RWPE2 (cell line): Measurements from ENCODE around the gene GRK5.

Source experiments
- ATAC-seq: fragments of 200-7000 bp; cut with Tn5 transposase; 3 replicates; pipeline ENCODE4 v1.9.1; 2021; ENCODE audit warnings: low read depth
- DNase-seq: peaks from one replicate; pipeline ENCODE4 v3.0.0-alpha.2; 2020; ENCODE audit warnings: low spot score
- H3K27ac ChIP-seq: fragments of 450-650 bp; 2 replicates; pipeline ENCODE4 v1.5.1; 2017; ENCODE audit warnings: mild to moderate bottlenecking; ENCODE audit not compliant: poor library complexity, severe bottlenecking
- H3K27me3 ChIP-seq: fragments of 250-450 bp; sonication (Bioruptor Pico); 2 replicates; pipeline ENCODE4 v1.5.1; 2021; ENCODE audit warnings: mild to moderate bottlenecking, moderate library complexity; ENCODE audit not compliant: insufficient read depth, poor library complexity, severe bottlenecking
- H3K36me3 ChIP-seq: fragments of 250-450 bp; sonication (Bioruptor Pico); 2 replicates; pipeline ENCODE4 v1.5.1; 2020; ENCODE audit warnings: low read depth, mild to moderate bottlenecking, moderate library complexity
- H3K4me1 ChIP-seq: fragments of 250-450 bp; sonication (Bioruptor Pico); 2 replicates; pipeline ENCODE4 v1.5.1; 2021; ENCODE audit warnings: mild to moderate bottlenecking, moderate library complexity; ENCODE audit not compliant: insufficient read depth, poor library complexity, severe bottlenecking
- H3K4me3 ChIP-seq: fragments of 250-450 bp; sonication (Bioruptor Pico); 2 replicates; pipeline ENCODE4 v1.5.1; 2021; ENCODE audit warnings: mild to moderate bottlenecking, moderate library complexity; ENCODE audit not compliant: severe bottlenecking
- H3K9me3 ChIP-seq: fragments of 250-450 bp; sonication (Bioruptor Pico); 2 replicates; pipeline ENCODE4 v1.5.1; 2021; ENCODE audit warnings: mild to moderate bottlenecking, moderate library complexity; ENCODE audit not compliant: severe bottlenecking
- TF ChIP-seq, protein P1 (sequence below): fragments of 450-650 bp; IDR thresholded peaks from one replicate; pipeline ENCODE4 v1.5.1; 2017; ENCODE audit warnings: mild to moderate bottlenecking, moderate library complexity; ENCODE audit not compliant: poor library complexity, severe bottlenecking

The GRK5 gene

DNA sequence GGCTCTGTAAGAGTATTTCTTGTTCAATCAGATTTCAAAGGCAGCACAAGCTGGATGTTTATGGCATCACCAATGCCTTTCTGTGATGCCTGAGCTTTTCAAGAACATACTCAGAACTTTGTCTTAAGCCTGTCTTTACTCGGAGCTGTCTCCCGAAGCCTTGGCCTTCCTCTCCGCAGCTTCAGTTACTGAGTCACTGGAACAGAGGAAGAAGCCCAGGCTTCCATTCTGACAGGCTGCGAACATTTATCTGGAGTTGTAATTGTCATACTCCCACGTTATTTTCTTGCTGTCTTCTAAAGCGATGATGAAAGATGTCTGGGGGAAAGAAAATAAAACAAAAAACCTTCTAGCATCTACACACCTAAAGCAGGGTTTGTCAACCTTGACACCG lies 43.9 kb downstream of the GRK5 start:
- no peaks in the 10 kb centered on the region for H3K36me3 ChIP-seq
- no peak overlapping the region for H3K4me3 ChIP-seq
- no peak overlapping the region for H3K27ac ChIP-seq
- ATAC-seq (no peak), DNase-seq (no peak)
- peaks cover 29% of the 10 kb centered on the region for H3K4me1 ChIP-seq
- no peaks in the 10 kb centered on the region for H3K27me3 ChIP-seq
- H3K9me3 ChIP-seq: no peaks in the 10 kb centered on the region
- TF ChIP-seq, protein P1, sequence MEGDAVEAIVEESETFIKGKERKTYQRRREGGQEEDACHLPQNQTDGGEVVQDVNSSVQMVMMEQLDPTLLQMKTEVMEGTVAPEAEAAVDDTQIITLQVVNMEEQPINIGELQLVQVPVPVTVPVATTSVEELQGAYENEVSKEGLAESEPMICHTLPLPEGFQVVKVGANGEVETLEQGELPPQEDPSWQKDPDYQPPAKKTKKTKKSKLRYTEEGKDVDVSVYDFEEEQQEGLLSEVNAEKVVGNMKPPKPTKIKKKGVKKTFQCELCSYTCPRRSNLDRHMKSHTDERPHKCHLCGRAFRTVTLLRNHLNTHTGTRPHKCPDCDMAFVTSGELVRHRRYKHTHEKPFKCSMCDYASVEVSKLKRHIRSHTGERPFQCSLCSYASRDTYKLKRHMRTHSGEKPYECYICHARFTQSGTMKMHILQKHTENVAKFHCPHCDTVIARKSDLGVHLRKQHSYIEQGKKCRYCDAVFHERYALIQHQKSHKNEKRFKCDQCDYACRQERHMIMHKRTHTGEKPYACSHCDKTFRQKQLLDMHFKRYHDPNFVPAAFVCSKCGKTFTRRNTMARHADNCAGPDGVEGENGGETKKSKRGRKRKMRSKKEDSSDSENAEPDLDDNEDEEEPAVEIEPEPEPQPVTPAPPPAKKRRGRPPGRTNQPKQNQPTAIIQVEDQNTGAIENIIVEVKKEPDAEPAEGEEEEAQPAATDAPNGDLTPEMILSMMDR: no peak

- TF ChIP-seq, protein P1: no peak
- no peaks in the 10 kb centered on the region for H3K9me3 ChIP-seq
- H3K4me1 ChIP-seq: peaks cover 22% of the 10 kb centered on the region
- H3K4me3 ChIP-seq: no peak overlapping the region
- no peak for DNase-seq
- no peaks in the 10 kb centered on the region for H3K27me3 ChIP-seq
- no peak overlapping the region for H3K27ac ChIP-seq
- H3K36me3 ChIP-seq: no peaks in the 10 kb centered on the region
- no peak for ATAC-seq
Measured at GRCh38 chr10:119252051-119252465, 44.7 kb downstream of the GRK5 start.

DNA sequence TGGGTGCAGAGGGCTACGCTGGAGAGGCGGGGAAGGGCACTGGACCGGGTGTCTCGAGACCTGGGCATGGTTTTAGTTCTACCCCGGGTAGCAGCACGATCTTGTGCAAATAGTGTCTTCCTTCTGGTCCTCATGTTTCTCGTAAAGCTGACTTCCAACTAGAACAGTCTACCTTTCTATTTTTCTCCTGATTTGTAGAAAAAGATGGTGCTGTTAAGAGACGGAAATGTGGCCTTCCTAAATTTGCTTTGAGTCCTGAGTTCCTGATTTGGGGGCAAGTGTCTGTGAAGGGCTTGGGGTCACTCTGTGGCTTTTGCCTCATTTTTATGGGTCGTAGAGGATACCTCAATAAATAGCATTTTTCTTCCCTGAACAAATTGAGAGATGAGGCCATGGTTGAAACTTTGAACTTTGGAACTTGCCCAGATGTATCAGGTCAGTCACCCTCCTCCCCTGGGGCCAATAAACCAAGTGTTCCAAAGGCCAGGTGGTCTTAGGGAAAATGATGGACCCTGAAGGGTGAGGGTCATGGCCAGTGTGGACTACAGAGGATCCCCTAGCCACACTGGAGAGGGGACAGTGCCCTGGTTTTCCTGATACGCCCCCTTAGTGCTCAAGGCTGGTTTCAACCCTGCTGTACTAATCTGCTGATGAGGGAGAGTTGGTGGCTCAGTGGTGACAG lies 45.2 kb downstream of the GRK5 start:
- DNase-seq: no peak
- Histone ChIP-seq H3K4me3 (no peak overlapping the region), H3K9me3 (no peaks in the 10 kb centered on the region)

GRCh38 chr10:119253433-119254174 lies 46.2 kb downstream of the GRK5 start:
- Histone ChIP-seq H3K4me3 (no peak overlapping the region), H3K9me3 (no peaks in the 10 kb centered on the region), H3K27me3 (no peaks in the 10 kb centered on the region), H3K27ac (peak overlapping the region; percentile 80), H3K4me1 (peaks cover 22% of the 10 kb centered on the region), H3K36me3 (no peaks in the 10 kb centered on the region)
- peak; percentile 88 for ATAC-seq
- TF ChIP-seq, protein P1: no peak
- DNase-seq: no peak

More for the DNA sequence above, 45.2 kb downstream of the GRK5 start:
- no peaks in the 10 kb centered on the region for H3K36me3 ChIP-seq
- no peaks in the 10 kb centered on the region for H3K27me3 ChIP-seq
- ATAC-seq: no peak
- peak overlapping the region; percentile 80 for H3K27ac ChIP-seq
- H3K4me1 ChIP-seq: peaks cover 22% of the 10 kb centered on the region
- TF ChIP-seq, protein P1: no peak

DNA sequence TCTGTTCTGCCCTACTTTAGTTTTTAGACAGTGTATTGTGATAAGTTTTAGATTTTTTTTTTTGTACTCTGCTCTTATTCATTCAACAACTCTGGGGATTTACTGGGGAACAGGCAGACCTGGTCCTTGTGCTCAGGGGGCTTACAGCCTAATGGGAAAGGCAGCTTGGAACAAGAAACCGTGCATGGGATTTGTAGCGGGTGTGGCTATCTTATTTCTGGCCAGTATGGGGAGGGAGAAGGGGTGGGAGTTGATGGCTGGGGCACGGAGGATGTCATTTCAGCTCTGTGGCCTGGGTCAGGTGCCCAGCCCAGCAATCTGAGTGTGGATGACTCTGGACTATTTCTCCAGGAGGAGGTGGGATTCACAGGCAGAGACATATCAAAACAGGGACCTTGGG lies 47.0 kb downstream of the GRK5 start:
- Histone ChIP-seq H3K36me3 (no peaks in the 10 kb centered on the region), H3K27ac (peak overlapping the region; percentile 80), H3K27me3 (no peaks in the 10 kb centered on the region), H3K9me3 (no peaks in the 10 kb centered on the region), H3K4me1 (peaks cover 22% of the 10 kb centered on the region), H3K4me3 (no peak overlapping the region)
- ATAC-seq: no peak
- no peak for DNase-seq
- TF ChIP-seq, protein P1: no peak
